K562 (cell line): Measurements from ENCODE around the gene ZNF557.

ENCODE experiments used
- ADNP ChIP-seq: fragments of 200-800 bp; sonication (Bioruptor generic); IDR thresholded peaks from 2 replicates; pipeline ENCODE4 v1.6.1; 2016; ENCODE audit warnings: missing genetic modification characterization, missing compliant biosample characterization
- POLR2A ChIP-seq: fragments of 450-650 bp; conservative IDR thresholded peaks from 2 replicates; pipeline ENCODE4 v1.6.1; 2016
- ZBTB1 ChIP-seq: sonication (generic); formaldehyde crosslinking; IDR thresholded peaks from 2 replicates; pipeline ENCODE4 v1.8.1; 2023; ENCODE audit warnings: missing genetic modification reagents, low read depth, mild to moderate bottlenecking, borderline replicate concordance
- ZNF274 ChIP-seq: IDR thresholded peaks from 2 replicates; pipeline ENCODE4 v1.6.1; 2011; ENCODE audit warnings: low read depth, mild to moderate bottlenecking, low read length, moderate library complexity, borderline replicate concordance

GRCh38 chr19:7106711-7107657 is 37.5 kb downstream of the ZNF557 start:
- TF ChIP-seq ADNP (tag): no peak
- TF ChIP-seq ZNF274: no peak
- no peak for TF ChIP-seq ZBTB1
- no peak for TF ChIP-seq POLR2A
